ENCODE data around the gene SPRED2. TPM values are rescaled to one million over a fixed set of nuclear protein-coding genes. Genes with fewer than 3 reads are reported as not detected.

The SPRED2 gene
- total and polyA plus RNA-seq, 3 donors from 2014 or later: 10.0 to 14.1 (median 11.3) TPM

DNA sequence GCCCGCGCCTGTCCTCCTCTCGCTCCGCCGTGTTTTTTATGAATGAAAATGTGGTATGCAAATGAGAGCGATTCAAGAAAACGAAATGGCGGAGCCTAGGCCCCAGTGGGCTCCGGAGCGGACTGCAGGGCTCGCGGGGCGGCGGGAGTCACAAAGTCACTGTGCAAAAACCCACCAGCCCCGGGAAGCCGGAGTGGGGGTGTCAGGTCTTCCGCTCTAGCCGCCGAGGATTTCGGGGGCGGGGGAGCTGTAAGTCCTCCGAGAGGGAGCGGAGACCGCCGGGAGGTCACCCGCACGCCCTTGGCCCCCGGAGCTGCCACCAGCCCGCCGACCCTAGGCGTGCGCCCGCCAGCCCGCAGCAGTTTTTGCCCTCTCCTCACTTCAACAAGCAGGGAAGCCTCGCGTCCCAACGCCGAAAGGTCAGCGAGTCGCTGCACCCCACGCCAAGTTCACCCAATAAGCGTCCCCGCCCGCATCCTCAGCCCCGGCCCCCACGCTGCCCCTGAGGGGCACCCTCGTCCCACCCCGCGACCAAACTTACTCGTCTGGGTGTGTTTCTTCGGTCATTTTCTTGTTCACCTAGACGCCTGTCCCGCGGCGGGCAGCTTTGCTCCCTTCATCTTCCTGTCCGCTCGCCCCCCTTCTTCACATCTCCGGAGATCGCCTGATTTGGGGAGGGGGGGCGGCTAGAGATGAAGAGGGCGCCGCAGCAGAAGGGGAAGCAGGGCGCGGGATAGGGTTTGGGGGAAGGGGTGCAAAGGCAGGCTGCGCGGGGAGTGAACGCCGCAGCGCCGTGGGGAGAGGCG, 775 bp downstream of the SPRED2 start:
- peak; percentile 52 for DNase-seq
- H3K9me3 ChIP-seq: no peaks in the 10 kb centered on the region
- TF ChIP-seq, protein P1, sequence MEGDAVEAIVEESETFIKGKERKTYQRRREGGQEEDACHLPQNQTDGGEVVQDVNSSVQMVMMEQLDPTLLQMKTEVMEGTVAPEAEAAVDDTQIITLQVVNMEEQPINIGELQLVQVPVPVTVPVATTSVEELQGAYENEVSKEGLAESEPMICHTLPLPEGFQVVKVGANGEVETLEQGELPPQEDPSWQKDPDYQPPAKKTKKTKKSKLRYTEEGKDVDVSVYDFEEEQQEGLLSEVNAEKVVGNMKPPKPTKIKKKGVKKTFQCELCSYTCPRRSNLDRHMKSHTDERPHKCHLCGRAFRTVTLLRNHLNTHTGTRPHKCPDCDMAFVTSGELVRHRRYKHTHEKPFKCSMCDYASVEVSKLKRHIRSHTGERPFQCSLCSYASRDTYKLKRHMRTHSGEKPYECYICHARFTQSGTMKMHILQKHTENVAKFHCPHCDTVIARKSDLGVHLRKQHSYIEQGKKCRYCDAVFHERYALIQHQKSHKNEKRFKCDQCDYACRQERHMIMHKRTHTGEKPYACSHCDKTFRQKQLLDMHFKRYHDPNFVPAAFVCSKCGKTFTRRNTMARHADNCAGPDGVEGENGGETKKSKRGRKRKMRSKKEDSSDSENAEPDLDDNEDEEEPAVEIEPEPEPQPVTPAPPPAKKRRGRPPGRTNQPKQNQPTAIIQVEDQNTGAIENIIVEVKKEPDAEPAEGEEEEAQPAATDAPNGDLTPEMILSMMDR (IDR thresholded peaks at IDR 0.05): no peak
- TF ChIP-seq POLR2A (IDR thresholded peaks at IDR 0.05): no peak
- no peaks in the 10 kb centered on the region for H3K27me3 ChIP-seq
- intact Hi-C loops (cut with DNase I; ENCODE audit: low total_unique reads): loop anchor here (5.0 kb wide), 1 partner anchor 169 kb away; no protein-coding TSS in a partner anchor
- 0 to 1% methylated on average over 50 to 71 of the region's 71 CpGs for WGBS, 2 donors
- no peaks in the 10 kb centered on the region for H3K36me3 ChIP-seq (ENCODE audit: low read depth, missing control alignments)
- H3K4me3 ChIP-seq: peak overlapping the region; percentile 78 to 94
- peaks cover 9% of the 10 kb centered on the region for H3K4me1 ChIP-seq
- peak overlapping the region; percentile 86 to 87 for H3K27ac ChIP-seq

DNA sequence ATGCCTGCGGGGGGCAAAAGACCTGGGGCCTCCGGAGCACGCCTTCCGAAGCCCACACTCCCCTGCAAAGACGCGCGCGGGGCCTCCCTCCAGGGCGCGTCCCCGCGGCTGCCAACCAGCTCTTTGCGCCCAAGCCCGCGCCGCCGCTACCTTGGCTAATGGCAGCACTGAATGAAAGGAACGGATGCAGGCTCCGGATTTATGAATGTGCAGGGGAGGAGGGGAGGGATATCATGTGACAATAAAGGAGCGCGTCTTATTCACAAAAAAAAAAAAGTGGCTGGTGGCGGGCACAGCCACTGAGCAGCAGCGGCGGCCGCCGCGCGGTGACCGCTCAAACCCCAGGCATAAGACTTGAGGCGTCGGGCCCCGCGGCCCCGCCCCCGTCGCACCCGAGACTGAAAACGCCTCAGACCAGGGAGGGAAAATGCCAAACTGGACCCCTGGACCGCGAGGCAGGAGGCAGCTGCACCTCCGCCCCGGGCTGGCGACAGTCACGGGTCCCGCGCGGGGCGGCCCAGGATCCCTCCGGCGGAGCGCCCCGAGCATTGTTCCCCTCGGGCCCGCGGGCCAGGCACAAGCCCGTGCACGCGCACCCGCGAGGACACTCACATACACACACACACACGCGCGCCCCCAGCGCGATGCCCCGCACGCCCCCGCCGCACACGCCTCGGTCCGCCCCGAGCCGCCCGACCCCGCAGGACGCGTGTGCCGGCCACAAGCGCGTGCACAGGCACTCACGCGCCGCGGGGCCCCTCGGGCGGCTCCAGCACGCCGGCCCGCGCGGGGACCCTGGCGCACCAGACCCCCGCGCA, 1.6 kb downstream of the SPRED2 start:
- intact Hi-C loops (cut with DNase I; ENCODE audit: low total_unique reads): loop anchor here (5.0 kb wide), 1 partner anchor 169 kb away; no protein-coding TSS in a partner anchor
- Histone ChIP-seq H3K4me3 (peak overlapping the region; percentile 78 to 94), H3K4me1 (peaks cover 9% of the 10 kb centered on the region), H3K9me3 (no peaks in the 10 kb centered on the region), H3K27me3 (no peaks in the 10 kb centered on the region), H3K27ac (peak overlapping the region; percentile 55 to 86), H3K36me3 (ENCODE audit: low read depth, missing control alignments) (no peaks in the 10 kb centered on the region)
- WGBS, 2 donors: 0 to 1% methylated on average over 23 to 62 of the region's 95 CpGs
- TF ChIP-seq POLR2A (IDR thresholded peaks at IDR 0.05): no peak
- TF ChIP-seq, protein P1 (IDR thresholded peaks at IDR 0.05): no peak
- DNase-seq: peak; percentile 81

DNA sequence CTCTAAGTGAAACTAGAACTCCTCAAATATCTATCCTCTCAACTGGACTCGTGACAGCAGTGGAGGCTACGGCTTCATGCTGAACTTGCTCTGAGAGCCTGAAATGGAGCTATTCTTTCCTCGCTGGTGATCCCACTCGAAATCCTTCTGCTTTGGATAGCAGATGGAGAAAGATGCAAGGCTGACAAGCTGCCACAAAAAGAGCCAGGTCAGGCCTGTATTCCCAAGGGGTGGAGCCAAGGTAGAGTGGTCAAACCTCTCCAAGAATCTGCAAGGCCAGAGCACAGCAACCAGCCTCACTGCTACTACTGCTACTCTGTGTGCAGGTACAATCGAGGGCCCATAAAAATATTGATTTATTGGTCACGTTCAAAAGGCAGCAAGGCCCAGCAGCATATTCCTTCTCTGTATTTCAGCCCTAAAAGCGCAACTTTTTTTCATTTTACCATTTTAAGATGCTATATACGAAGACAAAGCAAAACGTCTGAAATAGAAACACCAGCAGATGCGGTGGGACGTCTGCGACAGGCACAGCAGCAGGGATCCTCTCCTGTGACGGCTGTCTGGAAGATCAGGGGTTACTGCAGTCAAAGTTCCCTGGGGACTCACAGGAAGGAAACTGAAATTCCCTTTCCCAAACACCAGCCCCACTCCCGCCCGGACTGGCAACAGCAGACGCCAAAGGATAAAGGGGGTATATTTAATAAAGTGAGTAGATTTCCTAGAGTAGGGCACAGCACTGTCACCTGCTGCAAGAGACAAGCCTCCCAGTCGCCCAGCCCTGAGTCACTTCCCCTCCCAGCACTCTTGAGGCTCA, 2.4 kb downstream of the SPRED2 start:
- peak overlapping the region in 1 of 2 donors; percentile 86 for H3K27ac ChIP-seq
- intact Hi-C loops (cut with DNase I; ENCODE audit: low total_unique reads): loop anchor here (5.0 kb wide), 1 partner anchor 168 kb away; no protein-coding TSS in a partner anchor
- H3K4me1 ChIP-seq: peaks cover 9% of the 10 kb centered on the region
- no peaks in the 10 kb centered on the region for H3K9me3 ChIP-seq
- DNase-seq: no peak
- peak overlapping the region; percentile 78 to 94 for H3K4me3 ChIP-seq
- no peak for TF ChIP-seq POLR2A (IDR thresholded peaks at IDR 0.05)
- TF ChIP-seq, protein P1 (IDR thresholded peaks at IDR 0.05): no peak
- H3K27me3 ChIP-seq: no peaks in the 10 kb centered on the region
- no peaks in the 10 kb centered on the region for H3K36me3 ChIP-seq (ENCODE audit: low read depth, missing control alignments)
- 17 to 26% methylated on average over 15 to 17 of the region's 17 CpGs for WGBS, 2 donors

DNA sequence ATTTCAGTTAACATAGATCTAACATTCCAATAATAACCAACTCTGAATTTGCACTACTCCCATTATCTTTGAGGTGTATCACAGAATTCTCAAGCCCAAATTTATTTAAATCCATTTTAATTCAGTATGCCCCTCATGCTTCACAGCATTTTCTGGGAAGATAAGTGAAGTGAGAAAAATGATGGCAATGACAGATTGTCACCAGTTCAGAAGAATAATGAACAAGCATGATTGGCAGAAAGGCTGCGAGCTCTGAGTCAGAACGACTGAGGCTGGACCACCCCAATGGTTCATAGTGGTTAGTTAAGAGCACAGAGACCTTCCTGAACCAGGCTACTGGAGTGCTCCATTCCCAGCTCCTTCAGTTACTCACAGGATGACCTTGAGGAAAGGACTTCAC, 4.9 kb downstream of the SPRED2 start:
- Histone ChIP-seq H3K9me3 (no peaks in the 10 kb centered on the region), H3K4me1 (peaks cover 6% of the 10 kb centered on the region), H3K36me3 (ENCODE audit: low read depth, missing control alignments) (no peaks in the 10 kb centered on the region), H3K27ac (no peak overlapping the region), H3K4me3 (no peak overlapping the region), H3K27me3 (no peaks in the 10 kb centered on the region)
- WGBS, 2 donors: 83 to 86% methylated on average over 2 of the region's 2 CpGs
- intact Hi-C loops (cut with DNase I; ENCODE audit: low total_unique reads): no loop called here
- no peak for DNase-seq
- no peak for TF ChIP-seq POLR2A (IDR thresholded peaks at IDR 0.05)
- TF ChIP-seq, protein P1 (IDR thresholded peaks at IDR 0.05): no peak

All from testis (tissue), 3 donors.